ENCODE results near the gene ASB18. TPM values are rescaled to one million over a fixed set of nuclear protein-coding genes. Genes with fewer than 3 reads are reported as not detected.

Gene ASB18
- total and polyA plus RNA-seq, 2 of the 8 experiments (the other 6 are each of a cell fraction or from before 2014, with no cell fraction given), result not detected

DNA sequence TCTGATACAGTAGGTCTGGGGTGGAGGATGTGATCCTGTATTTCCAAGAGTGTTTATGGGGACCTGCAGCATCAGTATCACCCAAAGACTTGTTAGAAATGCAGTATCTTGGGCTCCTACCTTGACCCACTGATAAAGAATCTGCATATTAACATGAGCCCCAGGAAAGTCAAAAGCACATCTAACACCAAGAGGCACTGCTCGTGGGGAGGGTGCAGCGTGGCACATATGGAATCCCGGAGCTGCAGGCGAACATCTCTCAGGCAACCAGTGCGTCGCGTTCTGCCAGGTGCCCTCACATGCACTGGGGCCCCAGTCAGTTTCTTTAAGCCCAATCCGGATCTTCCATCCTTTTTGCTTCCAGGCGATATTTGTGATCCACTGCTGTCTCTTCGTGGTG is 41.3 kb upstream of the ASB18 start:
- Histone ChIP-seq H2BK20ac (ENCODE audit: low read length) (no peak overlapping the region), H3K79me2 (ENCODE audit: control insufficient read depth in 1 of 2, insufficient read depth in 2 of 2, low read length in 2 of 2) (no peaks in the 10 kb centered on the region), H4K20me1 (replicated peaks in 1 of 2; ENCODE audit: control insufficient read depth in 1 of 2, insufficient read depth in 2 of 2, low read length in 2 of 2) (no peaks in the 10 kb centered on the region), H3K56ac (replicated peaks; ENCODE audit: insufficient read length, low read depth, low read length) (no peak overlapping the region), H3K4me2 (ENCODE audit: insufficient read depth in 1 of 2, low read depth in 2 of 2, low read length in 2 of 2) (no peak overlapping the region), H3K4me3 (ENCODE audit: extremely low read depth in 1 of 4, insufficient read depth in 2 of 4, low read depth in 3 of 4, low read length in 4 of 4) (no peak overlapping the region), H3K18ac (ENCODE audit: extremely low read depth, low read length) (no peak overlapping the region), H3K14ac (ENCODE audit: insufficient read length) (no peak overlapping the region), H2AK5ac (ENCODE audit: low read depth, low read length) (no peak overlapping the region), H3K4ac (replicated peaks; ENCODE audit: insufficient read length, low read depth, low read length) (no peak overlapping the region), H3K23me2 (ENCODE audit: low read depth, low read length) (no peaks in the 10 kb centered on the region), H4K5ac (ENCODE audit: insufficient read length, low read depth, low read length) (no peak overlapping the region), H2BK5ac (ENCODE audit: low read depth, low read length) (no peak overlapping the region), H2BK15ac (ENCODE audit: low read length) (no peak overlapping the region), H3K27me3 (replicated peaks in 1 of 4; ENCODE audit: control insufficient read depth in 3 of 4, extremely low read depth in 1 of 4, insufficient read depth in 3 of 4, low read length in 3 of 4) (no peaks in the 10 kb centered on the region), H2BK12ac (ENCODE audit: low read depth, low read length) (no peak overlapping the region), H3K4me1 (replicated peaks in 1 of 4; ENCODE audit: control insufficient read depth in 3 of 4, insufficient read depth in 4 of 4, low read length in 3 of 4) (peaks cover 3 to 12% (median 9%) of the 10 kb centered on the region in 4 experiments; a peak in 5 of 7 replicates), H4K91ac (replicated peaks; ENCODE audit: insufficient read length, low read length) (no peak overlapping the region), H2BK120ac (replicated peaks; ENCODE audit: low read depth, low read length) (no peak overlapping the region), H3K36me3 (ENCODE audit: control insufficient read depth in 2 of 4, insufficient read depth in 4 of 4, low read length in 3 of 4) (no peaks in the 10 kb centered on the region), H3K9ac (replicated peaks in 1 of 4; ENCODE audit: extremely low read depth in 1 of 4, low read depth in 3 of 4, low read length in 3 of 4) (no peak overlapping the region), H3K79me1 (ENCODE audit: low read depth, low read length) (no peaks in the 10 kb centered on the region), H3K9me3 (ENCODE audit: insufficient read depth in 2 of 2, low read depth in 1 of 2, low read length in 1 of 2) (no peaks in the 10 kb centered on the region), H4K8ac (ENCODE audit: extremely low read depth, insufficient read depth, low read length) (no peak overlapping the region), H3K27ac (ENCODE audit: low read depth, low read length) (no peak overlapping the region), H3K23ac (ENCODE audit: insufficient read length) (no peak overlapping the region), H2AFZ (ENCODE audit: low read length) (no peak overlapping the region)
- 92% methylated on average over 10 of the region's 10 CpGs; no CpG with 5 or more reads in 1 of the 2 experiments for WGBS, 2 experiments (ENCODE audit: extremely low coverage in 1 of 2, insufficient coverage in 1 of 2, insufficient read length in 1 of 2, insufficient replicate concordance in 2 of 2, low coverage in 1 of 2, low lambda C conversion rate in 2 of 2, missing lambda C conversion rate in 1 of 2)
- ChIA-PET POLR2A (ENCODE audit: partially characterized antibody) (no interaction called here), CTCF (ENCODE audit: partially characterized antibody) (interaction anchor here (0.9 to 2.2 kb wide), 3 partner anchors 37 to 754 kb away, joined by 3 to 5 read pairs (median 3); no protein-coding TSS in a partner anchor)
- no peak for DNase-seq (ENCODE audit: low read depth in 1 of 2, low spot score in 2 of 2)
- FAIRE-seq, result no peak
- TF ChIP-seq BACH1 (IDR thresholded peaks at IDR 0.05; ENCODE audit: low read length) (no peak), CHD1 (IDR thresholded peaks at IDR 0.05; ENCODE audit: low read depth, low read length) (no peak), SIRT6 (IDR thresholded peaks at IDR 0.05; ENCODE audit: low read length) (no peak), SP4 (IDR thresholded peaks at IDR 0.05; ENCODE audit: low read length) (no peak), CHD2 (IDR thresholded peaks at IDR 0.05; ENCODE audit: low read length) (no peak), EZH2 (IDR thresholded peaks at IDR 0.05; ENCODE audit: low read depth, low read length, severe bottlenecking) (no peak), PHF8 (conservative IDR thresholded peaks at IDR 0.05; ENCODE audit: low read depth, low read length) (no peak), TAF7 (optimal IDR thresholded peaks at IDR 0.05; ENCODE audit: borderline replicate concordance, low read depth, low read length) (no peak), YY1 (IDR thresholded peaks at IDR 0.05; ENCODE audit: low read depth, low read length) (no peak)
- TF ChIP-seq, protein P1, sequence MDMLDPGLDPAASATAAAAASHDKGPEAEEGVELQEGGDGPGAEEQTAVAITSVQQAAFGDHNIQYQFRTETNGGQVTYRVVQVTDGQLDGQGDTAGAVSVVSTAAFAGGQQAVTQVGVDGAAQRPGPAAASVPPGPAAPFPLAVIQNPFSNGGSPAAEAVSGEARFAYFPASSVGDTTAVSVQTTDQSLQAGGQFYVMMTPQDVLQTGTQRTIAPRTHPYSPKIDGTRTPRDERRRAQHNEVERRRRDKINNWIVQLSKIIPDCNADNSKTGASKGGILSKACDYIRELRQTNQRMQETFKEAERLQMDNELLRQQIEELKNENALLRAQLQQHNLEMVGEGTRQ (IDR thresholded peaks at IDR 0.05; ENCODE audit: low read length), result no peak
- TF ChIP-seq, protein P2, sequence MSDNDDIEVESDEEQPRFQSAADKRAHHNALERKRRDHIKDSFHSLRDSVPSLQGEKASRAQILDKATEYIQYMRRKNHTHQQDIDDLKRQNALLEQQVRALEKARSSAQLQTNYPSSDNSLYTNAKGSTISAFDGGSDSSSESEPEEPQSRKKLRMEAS (IDR thresholded peaks at IDR 0.05), result no peak
- TF ChIP-seq, protein P3, sequence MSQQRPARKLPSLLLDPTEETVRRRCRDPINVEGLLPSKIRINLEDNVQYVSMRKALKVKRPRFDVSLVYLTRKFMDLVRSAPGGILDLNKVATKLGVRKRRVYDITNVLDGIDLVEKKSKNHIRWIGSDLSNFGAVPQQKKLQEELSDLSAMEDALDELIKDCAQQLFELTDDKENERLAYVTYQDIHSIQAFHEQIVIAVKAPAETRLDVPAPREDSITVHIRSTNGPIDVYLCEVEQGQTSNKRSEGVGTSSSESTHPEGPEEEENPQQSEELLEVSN (IDR thresholded peaks at IDR 0.05), result no peak
- TF ChIP-seq, protein P4, sequence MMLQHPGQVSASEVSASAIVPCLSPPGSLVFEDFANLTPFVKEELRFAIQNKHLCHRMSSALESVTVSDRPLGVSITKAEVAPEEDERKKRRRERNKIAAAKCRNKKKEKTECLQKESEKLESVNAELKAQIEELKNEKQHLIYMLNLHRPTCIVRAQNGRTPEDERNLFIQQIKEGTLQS (IDR thresholded peaks at IDR 0.05; ENCODE audit: insufficient read depth, low read depth, low read length), result no peak

Data from H1 (cell line).